GM12873 (cell line): ENCODE measurements around the gene FAM13C.

Experiments used
- CTCF ChIP-seq: IDR thresholded peaks from 2 replicates; pipeline ENCODE4 v1.5.1; 2012; ENCODE audit warnings: low read depth, mild to moderate bottlenecking, moderate library complexity, low read length, control low read depth; ENCODE audit not compliant: insufficient read depth; ENCODE audit errors: missing control alignments

FAM13C gene

GRCh38 chr10:59376846-59377245 is 14.5 kb upstream of the FAM13C start:
- TF ChIP-seq CTCF = no peak

- TF ChIP-seq CTCF = no peak
These were observed 13.6 kb upstream of the FAM13C start for GRCh38 chr10:59375990-59376389.

GRCh38 chr10:59374916-59375315 is 12.6 kb upstream of the FAM13C start:
- TF ChIP-seq CTCF = no peak

- TF ChIP-seq CTCF = no peak
These were observed 10.7 kb upstream of the FAM13C start for GRCh38 chr10:59373071-59373470.

GRCh38 chr10:59372543-59372942 is 10.2 kb upstream of the FAM13C start:
- TF ChIP-seq CTCF = no peak

- TF ChIP-seq CTCF = no peak
These were observed 3.9 kb upstream of the FAM13C start for GRCh38 chr10:59366290-59366689.

GRCh38 chr10:59363446-59363958 is 1.2 kb upstream of the FAM13C start:
- no peak for TF ChIP-seq CTCF

- TF ChIP-seq CTCF = no peak
These were observed 621 bp upstream of the FAM13C start for GRCh38 chr10:59362959-59363381.
